PC-9 (cell line): ENCODE results near the gene NRXN2. TPM values are rescaled to one million over a fixed set of nuclear protein-coding genes. Genes with fewer than 3 reads are reported as not detected.

ENCODE experiments used
- BruUV-seq: library from RNA; stranded (reverse); fragments of 400-500 nt; replicated peaks from 2 replicates; lab custom pipeline; 2021; lab: Mats Ljungman, UMichigan
- CTCF ChIA-PET: fragments of 300-600 bp; sonication (Branson Sonifier 250); formaldehyde crosslinking; loops from one replicate; lab custom pipeline; 2022; ENCODE audit warnings: antibody characterized with exemption; lab: Charles Lee
- POLR2A ChIA-PET: fragments of 300-600 bp; sonication (Branson Sonifier 250); formaldehyde crosslinking; loops from one replicate; lab custom pipeline; 2022; ENCODE audit warnings: antibody characterized with exemption; ENCODE audit not compliant: unreplicated experiment; lab: Charles Lee
- DNase-seq, 2 experiments: peaks; one replicate each; pipeline versions ENCODE4 v3.0.0 to v3.0.0-alpha.2; 2015 to 2022; ENCODE audit warnings: mixed read lengths in 1 of 2
- H2AFZ ChIP-seq: fragments of 200-600 bp; sonication (generic); 2 replicates; pipeline ENCODE4 v1.8.1; 2017; ENCODE audit warnings: antibody characterized with exemption
- H3F3A ChIP-seq: fragments of 200-600 bp; sonication (generic); 2 replicates; pipeline ENCODE4 v1.8.1; 2017; ENCODE audit warnings: antibody characterized with exemption, mild to moderate bottlenecking, low read depth; ENCODE audit not compliant: insufficient read depth
- H3K27ac ChIP-seq: fragments of 200-600 bp; sonication (generic); 2 replicates; pipeline ENCODE4 v1.6.1; 2016; ENCODE audit warnings: mixed run types
- H3K27me3 ChIP-seq: fragments of 200-600 bp; sonication (generic); 2 replicates; pipeline ENCODE4 v1.6.1; 2016; ENCODE audit warnings: low read depth, mixed run types; ENCODE audit not compliant: insufficient read depth
- H3K36me3 ChIP-seq: fragments of 200-600 bp; sonication (generic); 2 replicates; pipeline ENCODE4 v1.6.1; 2016; ENCODE audit warnings: low read depth, mixed run types
- H3K4me1 ChIP-seq: fragments of 200-600 bp; sonication (generic); replicated peaks from 2 replicates; pipeline ENCODE4 v1.6.1; 2016; ENCODE audit warnings: mixed run types; ENCODE audit not compliant: insufficient read depth
- H3K4me2 ChIP-seq: fragments of 200-600 bp; sonication (generic); 2 replicates; pipeline ENCODE4 v1.6.1; 2017; ENCODE audit warnings: mixed run types
- H3K4me3 ChIP-seq: fragments of 200-600 bp; sonication (generic); 2 replicates; pipeline ENCODE4 v1.6.1; 2016; ENCODE audit warnings: mixed run types
- H3K79me2 ChIP-seq: fragments of 200-600 bp; sonication (generic); 2 replicates; pipeline ENCODE4 v1.6.1; 2017; ENCODE audit warnings: low read depth, mixed run types
- H3K9me2 ChIP-seq: fragments of 200-600 bp; sonication (generic); 2 replicates; pipeline ENCODE4 v1.8.1; 2017; ENCODE audit warnings: mild to moderate bottlenecking; ENCODE audit not compliant: insufficient read depth
- H3K9me3 ChIP-seq: fragments of 200-600 bp; sonication (generic); 2 replicates; pipeline ENCODE4 v1.8.1; 2016; ENCODE audit warnings: low read depth; ENCODE audit not compliant: insufficient read depth
- H4K20me1 ChIP-seq: fragments of 200-600 bp; sonication (generic); 2 replicates; pipeline ENCODE4 v1.8.1; 2017; ENCODE audit not compliant: insufficient read depth
- EZH2 ChIP-seq: fragments of 200-600 bp; sonication (generic); IDR thresholded peaks from 2 replicates; pipeline ENCODE4 v1.8.0; 2017; ENCODE audit warnings: antibody characterized with exemption, low read depth
- intact Hi-C: fragments of 100-400 bp; cut with micrococcal nuclease; formaldehyde crosslinking; loops from one replicate; pipeline ENCODE4 v1.10.0; 2022; ENCODE audit not compliant: unreplicated experiment
- total RNA-seq: library from RNA; stranded (reverse); gene quantifications from 2 replicates; pipeline ENCODE4 v1.2.3, GENCODE V29; 2021
- TF ChIP-seq, protein P1 (sequence below): fragments of 200-600 bp; sonication (generic); conservative IDR thresholded peaks from 2 replicates; pipeline ENCODE4 v1.6.1; 2017; ENCODE audit warnings: mixed run types, antibody characterized with exemption, mild to moderate bottlenecking, moderate library complexity

Gene NRXN2
- total RNA-seq, 1 experiment from 2014 or later = not detected

- no peak for TF ChIP-seq EZH2
- TF ChIP-seq, protein P1, sequence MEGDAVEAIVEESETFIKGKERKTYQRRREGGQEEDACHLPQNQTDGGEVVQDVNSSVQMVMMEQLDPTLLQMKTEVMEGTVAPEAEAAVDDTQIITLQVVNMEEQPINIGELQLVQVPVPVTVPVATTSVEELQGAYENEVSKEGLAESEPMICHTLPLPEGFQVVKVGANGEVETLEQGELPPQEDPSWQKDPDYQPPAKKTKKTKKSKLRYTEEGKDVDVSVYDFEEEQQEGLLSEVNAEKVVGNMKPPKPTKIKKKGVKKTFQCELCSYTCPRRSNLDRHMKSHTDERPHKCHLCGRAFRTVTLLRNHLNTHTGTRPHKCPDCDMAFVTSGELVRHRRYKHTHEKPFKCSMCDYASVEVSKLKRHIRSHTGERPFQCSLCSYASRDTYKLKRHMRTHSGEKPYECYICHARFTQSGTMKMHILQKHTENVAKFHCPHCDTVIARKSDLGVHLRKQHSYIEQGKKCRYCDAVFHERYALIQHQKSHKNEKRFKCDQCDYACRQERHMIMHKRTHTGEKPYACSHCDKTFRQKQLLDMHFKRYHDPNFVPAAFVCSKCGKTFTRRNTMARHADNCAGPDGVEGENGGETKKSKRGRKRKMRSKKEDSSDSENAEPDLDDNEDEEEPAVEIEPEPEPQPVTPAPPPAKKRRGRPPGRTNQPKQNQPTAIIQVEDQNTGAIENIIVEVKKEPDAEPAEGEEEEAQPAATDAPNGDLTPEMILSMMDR = no peak
- no peaks in the 10 kb centered on the region for H3K9me2 ChIP-seq
- no peaks in the 10 kb centered on the region for H3K79me2 ChIP-seq
- BruUV-seq = no TSS peak
- H3K27ac ChIP-seq = no peak overlapping the region
- ChIA-PET CTCF (no interaction called here), POLR2A (interaction anchor here (0.6 kb wide), 1 partner anchor 153 kb away, joined by 5 read pairs; no protein-coding TSS in a partner anchor)
- H3K27me3 ChIP-seq = peaks cover 82% of the 10 kb centered on the region
- no peaks in the 10 kb centered on the region for H3F3A ChIP-seq
- H4K20me1 ChIP-seq = peaks cover 4% of the 10 kb centered on the region; the same call in 1 of the 2 replicates
- H3K36me3 ChIP-seq = no peaks in the 10 kb centered on the region
- H3K4me2 ChIP-seq = no peak overlapping the region
- H3K9me3 ChIP-seq = no peaks in the 10 kb centered on the region
- no peak for DNase-seq
- H3K4me1 ChIP-seq = 0 out of 2 replicates have a peak, but pooled peaks cover 5% of the 10 kb centered on the region
- H2AFZ ChIP-seq = no peak overlapping the region
- no peak overlapping the region for H3K4me3 ChIP-seq
- intact Hi-C loops = no loop called here
Observed at GRCh38 chr11:64673279-64673678, 49.7 kb downstream of the NRXN2 start.

DNA sequence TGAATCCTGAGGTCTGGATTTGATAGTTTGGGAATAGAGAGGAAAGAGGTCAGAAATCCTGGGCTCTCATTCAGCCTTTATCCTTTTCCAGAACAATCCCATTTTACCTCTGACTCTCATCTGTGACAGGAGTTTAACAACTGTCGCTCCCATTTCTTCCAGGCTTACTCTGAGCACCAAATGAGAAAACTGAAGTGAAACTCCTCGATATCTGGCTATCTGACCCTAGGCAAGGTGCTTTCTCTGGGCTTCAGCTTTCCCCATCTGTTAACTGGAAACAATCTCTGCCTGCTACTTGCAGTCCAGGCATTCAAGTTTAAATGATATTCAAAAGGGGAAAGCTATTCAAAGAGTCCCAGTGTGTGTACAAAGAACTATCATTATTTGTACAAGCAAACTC is 50.1 kb downstream of the NRXN2 start:
- no peaks in the 10 kb centered on the region for H3K9me3 ChIP-seq
- no TSS peak for BruUV-seq
- no peak overlapping the region for H3K27ac ChIP-seq
- 0 out of 2 replicates have a peak, but pooled peaks cover 5% of the 10 kb centered on the region for H3K4me1 ChIP-seq
- intact Hi-C loops = no loop called here
- no peaks in the 10 kb centered on the region for H3F3A ChIP-seq
- ChIA-PET CTCF (no interaction called here), POLR2A (interaction anchor here (0.6 kb wide), 1 partner anchor 153 kb away, joined by 5 read pairs; no protein-coding TSS in a partner anchor)
- no peak overlapping the region for H2AFZ ChIP-seq
- H4K20me1 ChIP-seq = peaks cover 4% of the 10 kb centered on the region; the same call in 1 of the 2 replicates
- peaks cover 78% of the 10 kb centered on the region for H3K27me3 ChIP-seq
- no peak overlapping the region for H3K4me3 ChIP-seq
- no peaks in the 10 kb centered on the region for H3K9me2 ChIP-seq
- no peaks in the 10 kb centered on the region for H3K36me3 ChIP-seq
- TF ChIP-seq, protein P1 = no peak
- no peak for TF ChIP-seq EZH2
- no peaks in the 10 kb centered on the region for H3K79me2 ChIP-seq
- DNase-seq = no peak
- H3K4me2 ChIP-seq = no peak overlapping the region

- 0 out of 2 replicates have a peak, but pooled peaks cover 5% of the 10 kb centered on the region for H3K4me1 ChIP-seq
- H3K36me3 ChIP-seq = no peaks in the 10 kb centered on the region
- TF ChIP-seq, protein P1 = no peak
- TF ChIP-seq EZH2 = no peak
- H3K4me2 ChIP-seq = no peak overlapping the region
- no peak overlapping the region for H2AFZ ChIP-seq
- no peaks in the 10 kb centered on the region for H3K9me3 ChIP-seq
- H4K20me1 ChIP-seq = peaks cover 4% of the 10 kb centered on the region; the same call in 1 of the 2 replicates
- DNase-seq = no peak
- no peaks in the 10 kb centered on the region for H3F3A ChIP-seq
- intact Hi-C loops = no loop called here
- CTCF ChIA-PET = no interaction called here
- no peak overlapping the region for H3K27ac ChIP-seq
- no peak overlapping the region for H3K4me3 ChIP-seq
- H3K79me2 ChIP-seq = no peaks in the 10 kb centered on the region
- POLR2A ChIA-PET = no interaction called here
- BruUV-seq = no TSS peak
- peaks cover 59% of the 10 kb centered on the region for H3K27me3 ChIP-seq
- no peaks in the 10 kb centered on the region for H3K9me2 ChIP-seq
Observed at GRCh38 chr11:64670975-64671374, 52.0 kb downstream of the NRXN2 start.
